ENCODE measurements around the gene ANKRD49.
A peak's percentile ranks its signal among the peaks of the same experiment; 100 is the strongest.

Gene ANKRD49, protein sequence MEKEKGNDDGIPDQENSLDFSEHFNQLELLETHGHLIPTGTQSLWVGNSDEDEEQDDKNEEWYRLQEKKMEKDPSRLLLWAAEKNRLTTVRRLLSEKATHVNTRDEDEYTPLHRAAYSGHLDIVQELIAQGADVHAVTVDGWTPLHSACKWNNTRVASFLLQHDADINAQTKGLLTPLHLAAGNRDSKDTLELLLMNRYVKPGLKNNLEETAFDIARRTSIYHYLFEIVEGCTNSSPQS

DNA sequence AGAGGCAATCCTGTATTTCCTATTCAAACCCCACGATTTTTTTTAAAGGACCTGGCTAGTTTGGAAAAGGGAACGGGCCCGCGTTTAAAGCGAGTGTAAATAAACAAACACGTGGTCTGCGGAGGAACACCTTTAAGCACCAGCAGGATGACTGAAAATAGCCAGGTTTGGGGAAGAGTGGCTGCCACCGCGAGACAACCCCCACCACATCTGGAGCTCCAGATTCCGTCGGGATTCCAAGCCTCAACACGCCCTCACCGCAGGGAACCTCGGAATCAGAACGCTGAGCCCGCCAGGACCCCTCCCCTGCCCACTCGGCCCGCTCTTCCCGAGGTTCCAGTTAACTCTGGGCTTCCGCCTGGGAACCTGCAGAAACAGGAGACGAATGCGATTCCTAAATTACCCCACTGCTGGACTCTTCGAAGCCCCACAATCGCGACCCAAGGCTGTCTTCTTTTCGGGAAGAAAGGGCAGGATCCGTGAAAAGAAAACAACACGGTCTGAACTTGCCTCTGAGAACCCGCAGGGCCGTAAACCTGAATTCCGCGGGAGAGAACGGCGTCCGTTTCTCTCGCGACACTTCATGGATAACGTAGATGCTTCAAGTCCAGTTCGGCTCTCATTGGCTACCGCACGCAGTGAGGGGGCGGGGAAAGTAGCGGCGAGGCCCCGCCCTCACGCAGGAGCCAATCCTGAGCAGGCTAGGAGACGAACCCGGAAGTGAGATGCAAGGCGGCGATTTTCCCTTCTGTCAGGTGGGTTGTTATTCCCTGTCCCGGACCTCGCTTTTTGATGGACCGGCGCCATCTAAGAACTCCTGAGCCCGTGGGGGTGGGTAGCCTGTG, at the start of gene ANKRD49, which contains the start of gene MRE11:
ANKRD49 (plus strand) TSS at position 704 of the 845 bp plus-strand sequence. CDS start 2,710 bp downstream, outside the sequence.
MRE11 (minus strand) TSS at position 564 of the 845 bp plus-strand sequence. CDS start 1,043 bp downstream, outside the sequence.
- Mint-ChIP-seq H3K27me3 (ENCODE audit: low read depth) (no peaks in the 10 kb centered on the region), H3K36me3 (ENCODE audit: low read depth) (peaks cover 35% of the 10 kb centered on the region), H3K4me1 (ENCODE audit: low read depth) (peaks cover 36% of the 10 kb centered on the region), H3K27ac (peak within 1 kb of the TSS; percentile 89), H3K4me3 (peak within 1 kb of the TSS; percentile 91), H3K9me3 (no peaks in the 10 kb centered on the region)
- DNase-seq (ENCODE audit: low spot score) = peak; percentile 97

DNA sequence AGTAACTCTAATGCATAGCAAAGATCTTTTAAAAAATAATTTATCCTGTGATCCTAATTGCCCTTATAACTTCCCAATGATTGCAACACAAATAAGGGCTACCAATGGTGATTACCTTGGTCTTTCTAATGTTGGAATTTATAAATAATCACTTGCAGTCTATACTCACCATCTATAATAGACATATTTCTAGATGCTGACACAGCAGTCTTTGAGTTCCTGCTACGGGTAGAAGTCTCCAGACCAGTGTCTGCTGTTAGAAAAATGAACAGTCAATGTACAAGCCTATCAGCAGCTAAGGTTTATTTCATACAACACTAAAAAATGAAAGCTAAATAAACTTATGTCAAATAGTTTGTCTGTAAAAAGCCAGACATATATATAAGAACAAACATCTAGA, 48.1 kb upstream of the ANKRD49 start:
- no peak overlapping the region for H3K27ac Mint-ChIP-seq
- peaks cover 44% of the 10 kb centered on the region for H3K36me3 Mint-ChIP-seq (ENCODE audit: low read depth)
- no peak overlapping the region for H3K4me3 Mint-ChIP-seq
- H3K27me3 Mint-ChIP-seq (ENCODE audit: low read depth) = no peaks in the 10 kb centered on the region
- H3K4me1 Mint-ChIP-seq (ENCODE audit: low read depth) = peaks cover 7% of the 10 kb centered on the region
- H3K9me3 Mint-ChIP-seq = no peaks in the 10 kb centered on the region
- no peak for DNase-seq (ENCODE audit: low spot score)

DNA sequence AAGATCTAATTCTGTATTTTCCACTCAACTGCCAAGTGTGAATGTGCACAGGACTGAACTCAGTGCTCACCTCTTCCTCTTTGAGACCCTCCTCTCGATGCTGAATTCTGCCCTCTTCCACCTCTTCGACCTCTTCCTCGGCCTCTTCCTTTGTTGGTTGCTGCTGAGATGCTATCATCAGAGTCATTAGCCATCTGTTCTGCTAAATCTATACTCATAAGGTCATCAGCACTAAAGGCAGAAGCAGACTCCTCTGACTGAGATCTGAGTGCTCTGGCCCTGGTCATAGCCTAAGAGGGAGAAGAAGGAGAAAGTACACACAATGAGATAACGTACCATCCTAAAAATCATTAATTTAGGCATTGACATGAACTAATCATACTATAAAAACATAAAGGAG, 46.6 kb upstream of the ANKRD49 start:
- H3K36me3 Mint-ChIP-seq (ENCODE audit: low read depth) = peaks cover 36% of the 10 kb centered on the region

DNA sequence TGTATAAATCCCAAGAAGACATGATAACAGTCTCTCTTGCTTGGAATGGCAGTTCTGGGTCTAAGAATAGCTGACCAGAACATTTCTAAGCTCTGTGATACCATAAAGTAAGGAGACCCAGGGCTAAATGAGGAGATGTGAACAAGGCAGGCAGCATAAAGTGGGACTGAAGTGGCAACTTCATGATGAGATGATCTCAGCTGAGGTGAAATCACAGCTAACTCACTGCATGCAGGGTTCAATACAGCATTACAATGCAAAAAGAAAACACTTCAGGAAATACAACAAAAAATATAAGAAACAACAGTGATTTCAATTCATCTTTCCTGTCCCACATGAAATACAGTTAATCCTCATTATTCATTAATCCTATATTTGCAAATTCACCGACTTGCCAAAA, 44.8 kb upstream of the ANKRD49 start:
- Mint-ChIP-seq H3K36me3 (ENCODE audit: low read depth) (peaks cover 28% of the 10 kb centered on the region), H3K9me3 (no peaks in the 10 kb centered on the region), H3K27me3 (ENCODE audit: low read depth) (no peaks in the 10 kb centered on the region), H3K27ac (no peak overlapping the region), H3K4me1 (ENCODE audit: low read depth) (no peaks in the 10 kb centered on the region), H3K4me3 (no peak overlapping the region)
- DNase-seq (ENCODE audit: low spot score) = no peak

More for the DNA sequence above, 46.6 kb upstream of the ANKRD49 start:
- no peak overlapping the region for H3K27ac Mint-ChIP-seq
- H3K27me3 Mint-ChIP-seq (ENCODE audit: low read depth) = no peaks in the 10 kb centered on the region
- H3K4me1 Mint-ChIP-seq (ENCODE audit: low read depth) = no peaks in the 10 kb centered on the region
- no peak for DNase-seq (ENCODE audit: low spot score)
- no peaks in the 10 kb centered on the region for H3K9me3 Mint-ChIP-seq
- H3K4me3 Mint-ChIP-seq = no peak overlapping the region

DNA sequence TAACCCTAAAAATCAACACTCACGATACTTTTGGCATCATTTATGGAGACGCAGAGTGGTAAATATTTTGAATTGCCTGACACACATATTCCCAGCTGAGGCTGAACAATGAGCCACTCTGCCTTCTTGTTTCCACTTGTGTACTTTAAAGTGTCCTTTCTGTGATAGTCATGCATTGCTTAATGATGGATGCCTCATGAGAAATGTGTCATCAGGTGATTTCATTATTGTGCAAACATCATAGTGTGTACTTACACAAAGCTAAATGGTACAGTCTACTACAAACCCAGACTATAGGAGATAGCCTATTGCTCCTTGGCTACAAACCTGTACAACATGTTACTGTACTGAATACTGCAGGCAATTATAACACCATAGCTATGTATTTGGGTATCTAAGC, 44.3 kb upstream of the ANKRD49 start:
- no peak overlapping the region for H3K27ac Mint-ChIP-seq

DNA sequence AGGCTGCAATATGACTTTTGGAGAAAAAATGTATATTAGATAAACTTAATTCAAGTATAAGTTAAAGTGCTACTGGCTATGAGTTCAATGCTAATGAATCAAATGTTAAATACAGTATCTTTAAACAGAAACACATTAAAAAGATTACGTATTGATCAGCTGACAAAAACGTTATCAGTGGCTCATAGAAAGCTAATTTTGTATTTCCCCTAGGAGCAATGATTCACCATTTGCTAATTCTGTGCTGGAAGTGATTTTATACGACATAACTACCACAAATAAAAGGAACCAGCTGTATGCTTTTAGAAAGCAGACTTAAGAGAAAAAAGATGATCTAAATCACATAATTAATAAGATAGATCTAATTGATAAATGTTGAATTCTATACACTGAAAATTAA, 43.7 kb upstream of the ANKRD49 start:
- H3K4me3 Mint-ChIP-seq = no peak overlapping the region
- no peak for DNase-seq (ENCODE audit: low spot score)
- H3K27ac Mint-ChIP-seq = no peak overlapping the region
- no peaks in the 10 kb centered on the region for H3K4me1 Mint-ChIP-seq (ENCODE audit: low read depth)
- H3K9me3 Mint-ChIP-seq = no peaks in the 10 kb centered on the region
- H3K36me3 Mint-ChIP-seq (ENCODE audit: low read depth) = peaks cover 26% of the 10 kb centered on the region
- no peaks in the 10 kb centered on the region for H3K27me3 Mint-ChIP-seq (ENCODE audit: low read depth)

More for the DNA sequence above, 44.3 kb upstream of the ANKRD49 start:
- Mint-ChIP-seq H3K9me3 (no peaks in the 10 kb centered on the region), H3K4me1 (ENCODE audit: low read depth) (no peaks in the 10 kb centered on the region), H3K27me3 (ENCODE audit: low read depth) (no peaks in the 10 kb centered on the region), H3K36me3 (ENCODE audit: low read depth) (peaks cover 24% of the 10 kb centered on the region), H3K4me3 (no peak overlapping the region)
- no peak for DNase-seq (ENCODE audit: low spot score)

DNA sequence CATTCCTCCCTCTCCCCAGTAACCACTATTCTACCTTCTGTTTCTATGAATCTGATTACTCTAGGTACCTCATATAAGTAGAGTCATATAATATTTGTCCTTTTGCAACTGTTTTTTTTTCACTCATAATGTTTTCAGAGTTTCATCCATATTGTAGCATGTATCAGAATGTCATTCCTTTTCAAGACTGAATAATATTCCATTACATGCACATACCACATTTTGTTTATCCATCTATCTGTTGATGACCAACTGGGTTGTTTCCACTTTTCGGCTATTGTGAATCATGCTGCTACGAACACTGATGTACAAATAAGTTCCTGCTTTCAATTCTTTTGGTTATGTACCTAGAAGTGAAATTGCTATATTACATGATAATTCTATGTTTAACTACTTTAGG, 40.8 kb upstream of the ANKRD49 start:
- DNase-seq (ENCODE audit: low spot score) = no peak
- peaks cover 3% of the 10 kb centered on the region for H3K4me1 Mint-ChIP-seq (ENCODE audit: low read depth)
- H3K4me3 Mint-ChIP-seq = no peak overlapping the region
- no peak overlapping the region for H3K27ac Mint-ChIP-seq
- peaks cover 29% of the 10 kb centered on the region for H3K36me3 Mint-ChIP-seq (ENCODE audit: low read depth)
- no peaks in the 10 kb centered on the region for H3K9me3 Mint-ChIP-seq
- H3K27me3 Mint-ChIP-seq (ENCODE audit: low read depth) = no peaks in the 10 kb centered on the region

DNA sequence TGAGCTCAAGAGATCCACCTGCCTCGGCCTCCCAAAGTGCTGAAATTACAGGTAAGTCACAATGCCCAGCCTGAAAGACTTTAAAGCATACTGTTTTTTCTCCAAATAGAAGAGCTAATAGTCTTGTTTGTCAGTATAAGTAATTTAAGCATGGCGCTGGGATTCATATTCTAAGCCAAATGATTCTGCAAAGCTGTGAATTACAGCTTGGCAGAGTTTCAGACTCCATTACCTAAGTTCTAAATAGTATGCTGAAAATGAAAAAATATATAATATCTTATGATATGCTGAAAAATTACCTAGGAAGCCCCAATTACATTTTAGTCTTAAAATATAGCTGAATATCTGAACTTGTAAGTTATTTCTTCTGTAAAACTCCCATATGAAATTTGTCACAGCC, 39.5 kb upstream of the ANKRD49 start:
- Mint-ChIP-seq H3K27me3 (ENCODE audit: low read depth) (no peaks in the 10 kb centered on the region), H3K9me3 (no peaks in the 10 kb centered on the region), H3K36me3 (ENCODE audit: low read depth) (peaks cover 36% of the 10 kb centered on the region), H3K27ac (no peak overlapping the region), H3K4me3 (no peak overlapping the region), H3K4me1 (ENCODE audit: low read depth) (peaks cover 3% of the 10 kb centered on the region)
- DNase-seq (ENCODE audit: low spot score) = no peak

DNA sequence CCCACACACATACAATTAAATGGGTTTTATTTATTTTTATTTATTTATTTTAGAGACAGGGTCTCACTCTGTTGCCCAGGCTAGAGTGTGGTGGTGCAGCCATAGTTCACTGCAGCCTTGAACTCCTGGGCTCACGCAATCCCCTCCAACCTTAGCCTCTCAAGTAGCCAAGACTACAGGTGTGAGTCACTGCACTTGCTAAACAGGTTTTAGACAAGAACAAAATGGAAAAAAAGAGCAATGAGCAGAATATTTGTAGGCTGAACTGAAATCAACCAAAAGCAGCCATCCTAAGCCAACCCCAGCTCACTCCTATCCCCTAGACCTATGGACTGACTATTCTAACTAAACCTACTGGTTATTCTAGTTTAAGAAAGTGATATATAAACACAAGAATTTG, 37.9 kb upstream of the ANKRD49 start:
- peaks cover 3% of the 10 kb centered on the region for H3K4me1 Mint-ChIP-seq (ENCODE audit: low read depth)
- H3K27me3 Mint-ChIP-seq (ENCODE audit: low read depth) = no peaks in the 10 kb centered on the region
- H3K36me3 Mint-ChIP-seq (ENCODE audit: low read depth) = peaks cover 50% of the 10 kb centered on the region
- H3K9me3 Mint-ChIP-seq = no peaks in the 10 kb centered on the region
- no peak overlapping the region for H3K4me3 Mint-ChIP-seq
- no peak for DNase-seq (ENCODE audit: low spot score)
- H3K27ac Mint-ChIP-seq = no peak overlapping the region

DNA sequence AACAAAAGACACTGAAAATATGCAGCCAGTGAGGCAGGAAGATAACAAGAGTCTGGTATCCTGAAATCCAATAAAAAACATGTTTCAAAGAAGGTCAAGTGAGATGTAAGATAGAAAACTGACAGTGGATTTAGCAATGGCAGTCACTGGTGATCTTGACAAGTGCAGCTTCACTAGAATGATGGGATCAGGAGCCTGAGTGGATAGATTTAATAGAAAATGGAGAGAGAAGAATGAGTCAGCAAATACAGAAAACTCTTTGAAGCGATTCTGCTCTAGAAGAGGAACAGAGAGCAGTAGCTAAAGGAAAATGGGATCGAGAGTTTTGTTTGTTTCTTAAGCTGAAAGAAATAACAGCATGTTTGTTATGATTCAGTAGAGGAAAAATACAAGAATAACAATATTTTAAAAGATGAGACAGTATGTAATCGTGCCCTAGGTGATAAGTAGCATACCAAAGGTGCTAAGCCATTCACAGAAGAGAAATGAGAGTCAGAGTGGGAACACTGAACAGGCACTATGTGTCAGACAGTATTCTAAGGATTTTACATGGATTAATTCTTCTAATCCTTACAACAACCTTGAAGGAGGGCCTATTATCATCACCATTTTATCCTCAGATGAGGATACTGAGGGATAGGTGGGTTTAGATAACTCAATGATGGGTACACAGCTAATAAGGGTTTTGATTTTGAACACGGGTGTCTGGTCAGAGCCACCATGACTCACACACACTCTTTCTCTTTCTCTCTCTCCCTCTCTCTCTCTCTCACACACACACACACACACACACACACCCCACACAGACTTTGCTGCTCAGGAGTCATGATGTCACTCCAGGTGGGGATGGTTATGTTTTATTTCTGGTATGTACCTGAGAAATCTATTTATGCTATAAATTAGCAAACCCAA, 36.4 kb upstream of the ANKRD49 start:
- Mint-ChIP-seq H3K4me3 (no peak overlapping the region), H3K4me1 (ENCODE audit: low read depth) (peaks cover 3% of the 10 kb centered on the region), H3K27me3 (ENCODE audit: low read depth) (no peaks in the 10 kb centered on the region), H3K9me3 (no peaks in the 10 kb centered on the region), H3K27ac (no peak overlapping the region), H3K36me3 (ENCODE audit: low read depth) (peaks cover 59% of the 10 kb centered on the region)
- DNase-seq (ENCODE audit: low spot score) = no peak

DNA sequence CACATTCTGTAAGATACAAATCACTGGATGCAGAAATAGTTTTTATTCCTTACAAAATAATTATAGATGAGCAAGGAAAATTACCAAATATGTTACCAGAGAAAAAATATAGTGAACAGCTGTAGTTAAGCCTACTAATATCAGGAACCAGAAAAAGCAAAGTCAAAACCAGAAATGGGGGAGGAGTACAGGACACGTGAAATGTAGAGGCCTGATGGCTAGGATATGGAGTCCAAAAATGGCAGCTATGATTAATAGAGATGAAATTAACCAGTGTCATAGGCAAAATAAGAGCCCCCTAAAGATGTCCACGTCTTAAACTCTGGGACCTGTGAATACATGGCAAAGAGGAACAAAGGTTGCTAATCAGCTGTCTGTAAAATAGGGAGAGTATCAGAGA, 34.2 kb upstream of the ANKRD49 start:
- H3K27ac Mint-ChIP-seq = no peak overlapping the region
- H3K4me3 Mint-ChIP-seq = no peak overlapping the region

DNA sequence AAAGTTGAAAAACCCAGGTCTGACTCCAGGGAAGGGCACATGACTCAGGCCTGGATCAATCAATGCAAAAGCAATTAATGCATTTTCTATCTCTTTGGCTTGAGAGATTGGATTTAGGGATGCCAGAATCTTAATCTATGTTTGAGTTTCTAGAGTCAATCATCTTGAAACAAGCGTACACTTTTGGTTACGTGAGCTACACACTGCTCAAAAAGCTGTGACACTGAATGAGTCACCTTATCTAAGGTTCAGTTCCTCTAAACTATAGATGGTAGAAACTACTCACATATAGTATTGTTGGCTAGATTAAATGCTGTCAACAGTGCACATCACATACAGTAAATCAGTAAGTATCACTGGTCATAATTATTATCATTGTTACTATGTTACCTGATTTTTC, 24.4 kb upstream of the ANKRD49 start:
- Mint-ChIP-seq H3K27me3 (ENCODE audit: low read depth) (no peaks in the 10 kb centered on the region), H3K9me3 (no peaks in the 10 kb centered on the region), H3K36me3 (ENCODE audit: low read depth) (peaks cover 53% of the 10 kb centered on the region), H3K4me3 (no peak overlapping the region), H3K27ac (no peak overlapping the region), H3K4me1 (ENCODE audit: low read depth) (peaks cover 29% of the 10 kb centered on the region)
- DNase-seq (ENCODE audit: low spot score) = no peak

More for the DNA sequence above, 34.2 kb upstream of the ANKRD49 start:
- H3K36me3 Mint-ChIP-seq (ENCODE audit: low read depth) = peaks cover 67% of the 10 kb centered on the region
- H3K9me3 Mint-ChIP-seq = no peaks in the 10 kb centered on the region
- H3K27me3 Mint-ChIP-seq (ENCODE audit: low read depth) = no peaks in the 10 kb centered on the region
- peaks cover 3% of the 10 kb centered on the region for H3K4me1 Mint-ChIP-seq (ENCODE audit: low read depth)
- DNase-seq (ENCODE audit: low spot score) = no peak

DNA sequence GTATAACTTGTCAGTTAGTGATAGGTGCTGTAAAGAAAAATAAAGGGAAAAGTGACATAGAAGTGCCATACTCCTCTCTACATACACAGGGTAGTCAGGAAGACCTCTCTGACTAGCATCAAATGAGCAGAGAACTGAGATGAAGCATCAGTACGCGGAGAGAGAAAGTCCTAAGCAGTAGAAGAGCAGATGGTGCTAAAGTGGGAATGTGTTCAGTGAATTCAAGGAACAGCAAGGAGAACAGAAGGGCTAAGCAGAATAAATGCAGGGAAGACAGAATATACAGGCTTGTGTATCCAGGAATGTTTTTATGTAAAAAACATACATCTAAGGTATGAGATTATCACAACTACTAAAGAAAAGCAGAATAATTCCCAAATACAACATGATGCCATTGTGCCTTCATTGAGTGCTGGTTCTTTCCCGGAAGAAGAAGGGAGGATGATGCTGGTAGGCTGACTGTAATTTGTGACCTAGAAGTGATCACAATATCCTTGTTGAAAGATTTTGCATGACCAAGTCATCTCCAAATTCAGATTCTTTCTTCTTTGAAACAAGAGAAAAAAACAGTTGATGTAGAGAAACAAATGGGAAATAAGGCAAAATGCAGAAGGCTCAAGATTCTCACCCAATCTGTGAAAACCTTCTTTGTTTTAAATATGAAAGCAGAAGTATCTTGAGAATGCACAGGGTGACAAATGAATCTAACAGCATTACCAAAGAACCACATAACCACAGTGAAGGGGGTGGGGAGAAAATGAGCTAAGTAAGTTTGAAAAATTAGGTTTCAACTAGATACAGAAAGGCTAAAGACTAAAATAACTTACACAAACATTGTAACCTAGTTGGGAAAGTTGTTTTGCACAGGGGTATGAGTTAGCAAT, 20.6 kb upstream of the ANKRD49 start:
- Mint-ChIP-seq H3K9me3 (no peaks in the 10 kb centered on the region), H3K27ac (peak overlapping the region; percentile 80), H3K4me1 (ENCODE audit: low read depth) (peaks cover 40% of the 10 kb centered on the region), H3K27me3 (ENCODE audit: low read depth) (no peaks in the 10 kb centered on the region), H3K36me3 (ENCODE audit: low read depth) (peaks cover 50% of the 10 kb centered on the region), H3K4me3 (peak overlapping the region; percentile 63)
- peak; percentile 43 for DNase-seq (ENCODE audit: low spot score)

All from T-helper 2 cell treated with Interferon-gamma antibody and Interleukin-4, amounts not matched to agents 5 μg/mL and 100 μg/mL, for 36 hours (primary cell).